K562 (cell line): ENCODE measurements around the gene FASN. TPM values are rescaled to one million over a fixed set of nuclear protein-coding genes. Genes with fewer than 3 reads are reported as not detected.

ENCODE experiments used
- ATAC-seq: fragments of 200-7000 bp; cut with Tn5 transposase; 3 replicates; pipeline ENCODE4 v1.9.1; 2020; ENCODE audit warnings: moderate library complexity
- BruUV-seq: library from RNA; stranded (reverse); fragments of 400-500 nt; replicated peaks from 2 replicates; lab custom pipeline; 2021; lab: Mats Ljungman, UMichigan
- CTCF ChIA-PET: fragments of 300-600 bp; formaldehyde crosslinking; extraction: SDS; loops from one replicate; lab custom pipeline; 2021; ENCODE audit warnings: low intra/inter-chr PET ratio; lab: Yijun Ruan, JAX
- POLR2A ChIA-PET: fragments of 300-600, 350-650 bp; sonication (Branson Sonifier 250); formaldehyde crosslinking; extraction: SDS; loops from one replicate; lab custom pipeline; 2021; ENCODE audit warnings: antibody characterized with exemption, inconsistent platforms; lab: Yijun Ruan, JAX
- DNase-seq, 4 experiments: peaks; one replicate each; pipeline versions ENCODE4 v3.0.0 to v3.0.0-alpha.2; 2011 to 2018; ENCODE audit warnings: low spot score in 3 of 4, mixed read lengths in 3 of 4; ENCODE audit errors: extremely low read depth in 1 of 4
- FAIRE-seq: peaks from 2 replicates; lab custom pipeline; 2011; peaks lifted over from hg19 to GRCh38; lab: Jason Lieb, UNC
- H2AFZ ChIP-seq: 2 replicates; pipeline ENCODE4 v1.6.0; 2011; ENCODE audit warnings: low read depth, low read length, control low read depth, inconsistent platforms
- H3K27ac ChIP-seq: fragments of 200-600 bp; 3 replicates; pipeline ENCODE4 v1.8.0; 2011; ENCODE audit warnings: low read depth, mild to moderate bottlenecking, control low read depth, inconsistent platforms, low read length, moderate library complexity, mixed read lengths; ENCODE audit errors: extremely low read depth
- H3K27me3 ChIP-seq, 2 experiments: fragments of 300-600 bp in 1 of 2; 2 replicates in 1 of 2; 3 replicates in 1 of 2; pipeline versions ENCODE4 v1.6.0 to v1.8.0; 2011; ENCODE audit warnings: inconsistent platforms in 2 of 2, low read length in 2 of 2, mild to moderate bottlenecking in 1 of 2, mixed read lengths in 1 of 2, moderate library complexity in 1 of 2; ENCODE audit not compliant: control insufficient read depth in 2 of 2, insufficient read depth in 2 of 2
- H3K36me3 ChIP-seq: fragments of 300-600 bp; 3 replicates; pipeline ENCODE4 v1.8.0; 2011; ENCODE audit warnings: mild to moderate bottlenecking, low read length, inconsistent platforms; ENCODE audit not compliant: control insufficient read depth, insufficient read depth
- H3K4me1 ChIP-seq, 2 experiments: fragments of 200-600 bp in 1 of 2; replicated peaks in 1 of 2; 2 replicates in 1 of 2; 3 replicates in 1 of 2; pipeline versions ENCODE4 v1.5.1 to v1.8.0; 2011; ENCODE audit warnings: inconsistent platforms in 2 of 2, low read length in 2 of 2, mild to moderate bottlenecking in 1 of 2, mixed read lengths in 1 of 2, moderate library complexity in 1 of 2; ENCODE audit not compliant: control insufficient read depth in 2 of 2, insufficient read depth in 2 of 2
- H3K4me2 ChIP-seq: 2 replicates; pipeline ENCODE4 v1.6.1; 2011; ENCODE audit warnings: low read length, control low read depth, inconsistent platforms, mixed read lengths; ENCODE audit not compliant: insufficient read depth
- H3K4me3 ChIP-seq: fragments of 200-600 bp; sonication (generic), shearing (Covaris generic); 2 replicates; pipeline ENCODE4 v1.5.1; 2016; ENCODE audit warnings: control low read depth, inconsistent platforms
- H3K79me2 ChIP-seq: fragments of 200-600 bp; 3 replicates; pipeline ENCODE4 v1.8.0; 2011; ENCODE audit warnings: low read length, inconsistent platforms; ENCODE audit not compliant: control insufficient read depth, insufficient read depth
- H3K9ac ChIP-seq, 2 experiments: 2 replicates each; pipeline versions ENCODE4 v1.6.0 to v1.6.1; 2011; ENCODE audit warnings: low read depth in 2 of 2, low read length in 2 of 2, control low read depth in 1 of 2, inconsistent platforms in 1 of 2, mild to moderate bottlenecking in 1 of 2, mixed read lengths in 1 of 2; ENCODE audit not compliant: insufficient read depth in 1 of 2
- H3K9me1 ChIP-seq: one replicate; pipeline ENCODE4 v1.6.0; 2011; ENCODE audit warnings: inconsistent platforms, mild to moderate bottlenecking, low read length, moderate library complexity; ENCODE audit not compliant: control insufficient read depth, insufficient read depth
- H3K9me3 ChIP-seq: replicated peaks from 2 replicates; pipeline ENCODE4 v1.5.1; 2011; ENCODE audit warnings: low read depth, low read length, inconsistent platforms; ENCODE audit not compliant: control insufficient read depth, insufficient read depth
- H4K20me1 ChIP-seq: replicated peaks from 2 replicates; pipeline ENCODE4 v1.6.1; 2011; ENCODE audit warnings: low read length, inconsistent platforms, mixed read lengths; ENCODE audit not compliant: control insufficient read depth, insufficient read depth
- CREB1 ChIP-seq, 2 experiments: sonication (generic) in 1 of 2; formaldehyde crosslinking in 1 of 2; IDR thresholded peaks; 2 replicates each; pipeline versions ENCODE4 v1.6.1 to v1.8.0; 2012 to 2022; ENCODE audit warnings: inconsistent platforms in 1 of 2, mild to moderate bottlenecking in 1 of 2, missing genetic modification reagents in 1 of 2, moderate library complexity in 1 of 2
- HOXB6 ChIP-seq: fragments of 250-450 bp; sonication (Bioruptor Pico); IDR thresholded peaks from 2 replicates; pipeline ENCODE4 v1.5.1; 2022; ENCODE audit warnings: mild to moderate bottlenecking, borderline replicate concordance
- MTA1 ChIP-seq: fragments of 450-650 bp; IDR thresholded peaks from 2 replicates; pipeline ENCODE4 v1.6.1; 2017; ENCODE audit warnings: borderline replicate concordance
- MTA3 ChIP-seq: fragments of 450-650 bp; formaldehyde crosslinking; IDR thresholded peaks from 2 replicates; pipeline ENCODE4 v1.6.1; 2017; ENCODE audit warnings: mild to moderate bottlenecking, borderline replicate concordance
- NCOA1 ChIP-seq: fragments of 450-650 bp; IDR thresholded peaks from 2 replicates; pipeline ENCODE4 v1.6.1; 2016; ENCODE audit warnings: low read depth
- PBX2 ChIP-seq, 2 experiments: IDR thresholded peaks in 1 of 2; conservative IDR thresholded peaks in 1 of 2; 2 replicates each; pipeline ENCODE4 v1.6.1; 2016; ENCODE audit warnings: low read depth in 2 of 2, mild to moderate bottlenecking in 1 of 2, missing compliant biosample characterization in 1 of 2, missing genetic modification characterization in 1 of 2, moderate library complexity in 1 of 2
- POLR2A ChIP-seq: fragments of 450-650 bp; conservative IDR thresholded peaks from 2 replicates; pipeline ENCODE4 v1.6.1; 2016
- POLR2G ChIP-seq: fragments of 200-400 bp; formaldehyde crosslinking; IDR thresholded peaks from 2 replicates; pipeline ENCODE4 v1.6.1; 2017; ENCODE audit warnings: low read depth, mild to moderate bottlenecking, antibody characterized with exemption, low read length, moderate library complexity
- RBFOX2 ChIP-seq: fragments of 200-400 bp; formaldehyde crosslinking; IDR thresholded peaks from 2 replicates; pipeline ENCODE4 v1.6.1; 2017; ENCODE audit warnings: low read depth, mild to moderate bottlenecking, low read length, moderate library complexity
- RBM22 ChIP-seq: fragments of 200-400 bp; formaldehyde crosslinking; IDR thresholded peaks from 2 replicates; pipeline ENCODE4 v1.6.1; 2018; ENCODE audit warnings: low read length, low read depth; ENCODE audit not compliant: poor library complexity, severe bottlenecking
- SMC3 ChIP-seq: conservative IDR thresholded peaks from 2 replicates; pipeline ENCODE4 v1.6.1; 2011; ENCODE audit warnings: low read depth, low read length, improper control_type of control experiment; ENCODE audit not compliant: insufficient read depth
- SOX6 ChIP-seq: fragments of 450-650 bp; IDR thresholded peaks from 2 replicates; pipeline ENCODE4 v1.6.1; 2014; ENCODE audit warnings: mild to moderate bottlenecking
- ZKSCAN1 ChIP-seq: fragments of 150-350 bp; IDR thresholded peaks from 2 replicates; pipeline ENCODE4 v1.6.1; 2016; ENCODE audit warnings: low read depth, low read length
- ZNF146 ChIP-seq: IDR thresholded peaks from one replicate; pipeline ENCODE4 v1.6.1; 2018; ENCODE audit warnings: missing compliant biosample characterization; ENCODE audit not compliant: unreplicated experiment
- WGBS: fragments of 100-300 bp; shearing (Covaris generic); methylation state at CpG from one replicate; pipeline ENCODE4 v1.1.6; 2016; ENCODE audit warnings: low coverage, mixed read lengths; ENCODE audit not compliant: insufficient coverage; ENCODE audit errors: missing lambda C conversion rate; 5-methylcytosine and 5-hydroxymethylcytosine counted together
- in situ Hi-C: fragments of 300-500 bp; cut with MboI; formaldehyde crosslinking; loops from 4 replicates; pipeline ENCODE4 v1.15.0; 2018; ENCODE audit warnings: inconsistent platforms, mixed read lengths
- intact Hi-C: fragments of 100-400 bp; cut with micrococcal nuclease; formaldehyde crosslinking; loops from 2 replicates; pipeline ENCODE4 v1.14.2; 2022
- polyA plus RNA-seq, 8 experiments: library from polyadenylated mRNA; depleted of rRNA in 4 of 8; stranded (reverse) in 5 of 8; unstranded in 3 of 8; fragments of >200 nt; fragmentation: Nextera tagmentation in 2 of 8; fragmentation: Illumina TruSeq in 1 of 8; extraction: Ambion mirVana in 2 of 8; extraction: Trizol in 1 of 8; gene quantifications; 2 replicates each; pipeline versions ENCODE4 v1.2.1 to v1.2.3, GENCODE V29; 2011 to 2014; ENCODE audit warnings: inconsistent platforms in 1 of 8, missing spikeins in 1 of 8
- total RNA-seq, 7 experiments: library from RNA; depleted of rRNA in 6 of 7; stranded (reverse); fragments of >200 nt in 6 of 7; fragmentation: Illumina TruSeq in 2 of 7; extraction: Trizol in 2 of 7; gene quantifications; 2 replicates each; pipeline versions ENCODE4 v1.2.1 to v1.2.3, GENCODE V29; 2011 to 2021; ENCODE audit warnings: low replicate concordance in 1 of 7

Gene FASN
- total and polyA plus RNA-seq, 9 of the 15 experiments (the other 6 are each of a cell fraction or from before 2014, with no cell fraction given) = 0.15 to 663 (median 49.9) TPM

GRCh38 chr17:82083533-82084359 is 14.3 kb downstream of the FASN start:
- intact Hi-C loops (no loop called here), in situ Hi-C loops (no loop called here)
- no peak for FAIRE-seq
- H3K27me3 ChIP-seq = no peaks in the 10 kb centered on the region
- H3K4me2 ChIP-seq = no peak overlapping the region
- peaks cover 2% of the 10 kb centered on the region; the same call in 1 of the 3 replicates for H3K79me2 ChIP-seq
- H3K9me1 ChIP-seq = no peaks in the 10 kb centered on the region
- peaks cover 98% of the 10 kb centered on the region; the same call in 2 of the 3 replicates for H3K36me3 ChIP-seq
- peaks cover 0 to 68% of the 10 kb centered on the region in 2 experiments; a peak in 1 of 5 replicates for H3K4me1 ChIP-seq
- peaks cover 21% of the 10 kb centered on the region for H4K20me1 ChIP-seq
- CTCF ChIA-PET = no interaction called here
- no peak overlapping the region for H3K4me3 ChIP-seq
- BruUV-seq = no TSS peak
- POLR2A ChIA-PET = interaction anchor here (0.5 to 1.2 kb wide), 2 partner anchors 8 to 179 kb away, joined by 3 to 4 read pairs; no protein-coding TSS in a partner anchor
- 96% methylated on average over 18 of the region's 55 CpGs for WGBS
- TF ChIP-seq ZNF146 (CRISPR knock-in tag) (no peak), ZKSCAN1 (peak; percentile 96), POLR2G (peak; percentile 43), MTA1 (no peak), CREB1 (IDR thresholded peaks at IDR 0.05) (0 out of 2 replicates have a peak, but pooled peaks have one; percentile 5), CREB1 (CRISPR knock-in tag; IDR thresholded peaks at IDR 0.05) (no peak), SOX6 (no peak), MTA3 (no peak), RBM22 (peak; percentile 13), POLR2A (0 out of 2 replicates have a peak, but pooled peaks have one; percentile 38), NCOA1 (no peak), RBFOX2 (peak; percentile 65), SMC3 (no peak), PBX2 (CRISPR knock-in tag; IDR thresholded peaks at IDR 0.05; ENCODE audit: low read depth) (no peak), PBX2 (tag; conservative IDR thresholded peaks at IDR 0.05; ENCODE audit: low read depth) (no peak), HOXB6 (no peak)
- TF ChIP-seq, all 486 proteins: peak for 6
- no peaks in the 10 kb centered on the region for H3K9me3 ChIP-seq
- no peak overlapping the region for H2AFZ ChIP-seq
- H3K27ac ChIP-seq = no peak overlapping the region
- DNase-seq (no peak), ATAC-seq (no peak)
- no peak overlapping the region; a peak in 1 of 4 replicates for H3K9ac ChIP-seq
